Mesendoderm (in vitro differentiated cells): ENCODE measurements around the gene AARS1.
"Not testable (repeated sequence)": the region's sequence is repeated elsewhere in the genome, so short reads cannot be mapped to it uniquely, and the experiment has no call there.

Source experiments
- DNase-seq: peaks from one replicate; pipeline ENCODE4 v3.0.0; 2013
- H2AK5ac ChIP-seq: 2 replicates; pipeline ENCODE4 v1.6.1; 2013; ENCODE audit warnings: low read length, inconsistent platforms
- H2BK120ac ChIP-seq: 2 replicates; pipeline ENCODE4 v1.6.1; 2013; ENCODE audit warnings: low read depth, mild to moderate bottlenecking, low read length, moderate library complexity, mixed read lengths
- H2BK15ac ChIP-seq: replicated peaks from 2 replicates; pipeline ENCODE4 v1.6.1; 2013; ENCODE audit warnings: low read depth, mild to moderate bottlenecking, moderate library complexity
- H2BK5ac ChIP-seq: 2 replicates; pipeline ENCODE4 v1.6.1; 2013; ENCODE audit warnings: low read length, inconsistent platforms
- H3K18ac ChIP-seq: 2 replicates; pipeline ENCODE4 v1.6.1; 2013; ENCODE audit warnings: mild to moderate bottlenecking, low read length, mixed read lengths
- H3K23ac ChIP-seq: one replicate; pipeline ENCODE4 v1.6.1; 2013; ENCODE audit warnings: low read length
- H3K27ac ChIP-seq: 2 replicates; pipeline ENCODE4 v1.5.1; 2013; ENCODE audit warnings: low read depth, mild to moderate bottlenecking, inconsistent platforms, low read length, moderate library complexity
- H3K27me3 ChIP-seq: 2 replicates; pipeline ENCODE4 v1.6.1; 2013; ENCODE audit warnings: low read length, control low read depth, mild to moderate bottlenecking, inconsistent platforms; ENCODE audit not compliant: insufficient read depth, poor library complexity
- H3K36me3 ChIP-seq: 2 replicates; pipeline ENCODE4 v1.6.1; 2013; ENCODE audit warnings: low read length, inconsistent platforms; ENCODE audit not compliant: control insufficient read depth, insufficient read depth
- H3K4ac ChIP-seq: one replicate; pipeline ENCODE4 v1.6.1; 2013; ENCODE audit warnings: low read depth, mild to moderate bottlenecking, low read length, moderate library complexity
- H3K4me1 ChIP-seq: 2 replicates; pipeline ENCODE4 v1.6.1; 2013; ENCODE audit warnings: low read depth, low read length, inconsistent platforms; ENCODE audit not compliant: control insufficient read depth
- H3K4me2 ChIP-seq: 2 replicates; pipeline ENCODE4 v1.6.1; 2013; ENCODE audit warnings: low read length
- H3K4me3 ChIP-seq: 2 replicates; pipeline ENCODE4 v1.5.1; 2013; ENCODE audit warnings: mild to moderate bottlenecking, low read length
- H3K56ac ChIP-seq: one replicate; pipeline ENCODE4 v1.6.1; 2013; ENCODE audit warnings: low read length
- H3K79me1 ChIP-seq: 2 replicates; pipeline ENCODE4 v1.6.1; 2013; ENCODE audit warnings: low read length, inconsistent platforms
- H3K79me2 ChIP-seq: 2 replicates; pipeline ENCODE4 v1.6.1; 2013; ENCODE audit warnings: mild to moderate bottlenecking, low read length; ENCODE audit not compliant: control insufficient read depth, insufficient read depth
- H3K9ac ChIP-seq: 2 replicates; pipeline ENCODE4 v1.6.1; 2013; ENCODE audit warnings: low read length, inconsistent platforms
- H4K5ac ChIP-seq: one replicate; pipeline ENCODE4 v1.6.1; 2013; ENCODE audit warnings: low read length
- H4K8ac ChIP-seq: one replicate; pipeline ENCODE4 v1.6.1; 2013; ENCODE audit warnings: low read depth, mild to moderate bottlenecking, control low read depth, low read length, moderate library complexity
- whole genome bisulfite sequencing: extraction: QIAGEN DNeasy Blood & Tissue Kit; methylation state at CpG from one replicate; pipeline ENCODE4 v1.1.7; 2013; ENCODE audit warnings: low lambda C conversion rate, missing lambda C conversion rate; ENCODE audit not compliant: insufficient coverage; ENCODE audit errors: extremely low coverage; 5-methylcytosine and 5-hydroxymethylcytosine counted together

Gene AARS1

GRCh38 chr16:70301121-70301520, 11.8 kb upstream of the AARS1 start:
- peaks cover 6% of the 10 kb centered on the region for H3K79me1 ChIP-seq
- no peak overlapping the region for H3K9ac ChIP-seq
- H2AK5ac ChIP-seq: no peak overlapping the region
- H3K4me3 ChIP-seq: no peak overlapping the region
- no peak overlapping the region for H4K8ac ChIP-seq
- H2BK120ac ChIP-seq: no peak overlapping the region
- peaks cover 8% of the 10 kb centered on the region for H3K4me1 ChIP-seq
- no CpG with 5 or more reads among the region's 1 CpG for WGBS
- H2BK15ac ChIP-seq: no peak overlapping the region
- H3K79me2 ChIP-seq: peaks cover 20% of the 10 kb centered on the region
- no peaks in the 10 kb centered on the region for H3K36me3 ChIP-seq
- DNase-seq: no peak
- H4K5ac ChIP-seq: no peak overlapping the region
- no peak overlapping the region for H3K56ac ChIP-seq
- H3K18ac ChIP-seq: no peak overlapping the region
- no peak overlapping the region for H3K23ac ChIP-seq
- no peak overlapping the region for H2BK5ac ChIP-seq
- H3K27me3 ChIP-seq: no peaks in the 10 kb centered on the region
- H3K27ac ChIP-seq: no peak overlapping the region
- no peak overlapping the region for H3K4me2 ChIP-seq
- H3K4ac ChIP-seq: no peak overlapping the region

- peaks cover 4% of the 10 kb centered on the region for H3K4me1 ChIP-seq
- peak within 1 kb of the TSS; percentile 100 for H3K56ac ChIP-seq
- peak; percentile 81 for DNase-seq
- no peak within 1 kb of the TSS for H3K4ac ChIP-seq
- peaks cover 16% of the 10 kb centered on the region for H3K79me2 ChIP-seq
- peaks cover 1% of the 10 kb centered on the region for H3K79me1 ChIP-seq
- peak within 1 kb of the TSS; percentile 99 for H3K9ac ChIP-seq
- peak within 1 kb of the TSS; percentile 11 for H2AK5ac ChIP-seq
- peak within 1 kb of the TSS; percentile 98 for H3K4me3 ChIP-seq
- H4K5ac ChIP-seq: peak within 1 kb of the TSS; percentile 71
- H2BK15ac ChIP-seq: no peak within 1 kb of the TSS
- H2BK5ac ChIP-seq: peak within 1 kb of the TSS; percentile 93
- peak within 1 kb of the TSS; percentile 28 for H3K27ac ChIP-seq
- H4K8ac ChIP-seq: peak within 1 kb of the TSS; percentile 13
- no peak within 1 kb of the TSS for H3K23ac ChIP-seq
- no peak within 1 kb of the TSS for H2BK120ac ChIP-seq
- no peaks in the 10 kb centered on the region for H3K36me3 ChIP-seq
- peak within 1 kb of the TSS; percentile 1 for H3K18ac ChIP-seq
- no peaks in the 10 kb centered on the region for H3K27me3 ChIP-seq
- WGBS: no CpG with 5 or more reads among the region's 37 CpGs
- peak within 1 kb of the TSS; percentile 5 for H3K4me2 ChIP-seq
These were observed 10.0 kb upstream of the AARS1 start, which contains the start of gene DDX19B for GRCh38 chr16:70298988-70299938. Gene DDX19B (plus strand): TSS chr16:70299186. CDS start chr16:70299298, 112 bp downstream.

GRCh38 chr16:70295634-70296033, 6.3 kb upstream of the AARS1 start:
- H2AK5ac ChIP-seq: no peak overlapping the region
- H3K27ac ChIP-seq: no peak overlapping the region
- DNase-seq: no peak
- H3K9ac ChIP-seq: no peak overlapping the region
- no peak overlapping the region for H2BK15ac ChIP-seq
- no peaks in the 10 kb centered on the region for H3K27me3 ChIP-seq
- H2BK5ac ChIP-seq: no peak overlapping the region
- no peak overlapping the region for H3K23ac ChIP-seq
- H3K56ac ChIP-seq: no peak overlapping the region
- H3K79me1 ChIP-seq: peaks cover 1% of the 10 kb centered on the region
- H2BK120ac ChIP-seq: no peak overlapping the region
- peaks cover 12% of the 10 kb centered on the region for H3K79me2 ChIP-seq
- H3K4ac ChIP-seq: no peak overlapping the region
- H3K4me3 ChIP-seq: no peak overlapping the region
- no peak overlapping the region for H3K4me2 ChIP-seq
- no peak overlapping the region for H4K8ac ChIP-seq
- H3K18ac ChIP-seq: no peak overlapping the region
- peaks cover 4% of the 10 kb centered on the region for H3K4me1 ChIP-seq
- H4K5ac ChIP-seq: no peak overlapping the region
- no peaks in the 10 kb centered on the region for H3K36me3 ChIP-seq

- Histone ChIP-seq H3K79me2 (peaks cover 3% of the 10 kb centered on the region), H3K23ac (no peak overlapping the region), H3K4me3 (no peak overlapping the region), H2BK120ac (no peak overlapping the region), H3K56ac (no peak overlapping the region), H2BK15ac (no peak overlapping the region), H3K27ac (no peak overlapping the region), H3K9ac (no peak overlapping the region), H2AK5ac (no peak overlapping the region), H2BK5ac (no peak overlapping the region), H3K18ac (no peak overlapping the region), H4K8ac (no peak overlapping the region), H3K4me2 (no peak overlapping the region), H4K5ac (no peak overlapping the region), H3K27me3 (no peaks in the 10 kb centered on the region), H3K4me1 (peaks cover 4% of the 10 kb centered on the region), H3K79me1 (no peaks in the 10 kb centered on the region), H3K36me3 (no peaks in the 10 kb centered on the region), H3K4ac (no peak overlapping the region)
- no CpG with 5 or more reads among the region's 28 CpGs for WGBS
- no peak for DNase-seq
These were observed 5.2 kb upstream of the AARS1 start for GRCh38 chr16:70294385-70295025.

GRCh38 chr16:70292148-70292547, 2.8 kb upstream of the AARS1 start:
- H3K4me1 ChIP-seq, H3K27me3 ChIP-seq, DNase-seq: not testable (repeated sequence)

More at GRCh38 chr16:70292148-70292547, 2.8 kb upstream of the AARS1 start:
- not testable (repeated sequence) for H3K56ac ChIP-seq, H3K27ac ChIP-seq, H3K23ac ChIP-seq, H2BK5ac ChIP-seq, H3K4me2 ChIP-seq, H3K9ac ChIP-seq, H3K4me3 ChIP-seq, H4K5ac ChIP-seq, H2BK15ac ChIP-seq, H2AK5ac ChIP-seq, H4K8ac ChIP-seq, H3K36me3 ChIP-seq, H3K18ac ChIP-seq, H3K79me1 ChIP-seq, H2BK120ac ChIP-seq, H3K4ac ChIP-seq
- no CpG with 5 or more reads among the region's 11 CpGs for WGBS
- peaks cover 18% of the 10 kb centered on the region for H3K79me2 ChIP-seq
